Measurements from ENCODE around the gene KCNK17. TPM values are rescaled to one million over a fixed set of nuclear protein-coding genes. Genes with fewer than 3 reads are reported as not detected.

Gene KCNK17
- total and polyA plus RNA-seq, 2 donors (not counting 3 experiments of a cell fraction or from before 2014, with no cell fraction given): not detected

DNA sequence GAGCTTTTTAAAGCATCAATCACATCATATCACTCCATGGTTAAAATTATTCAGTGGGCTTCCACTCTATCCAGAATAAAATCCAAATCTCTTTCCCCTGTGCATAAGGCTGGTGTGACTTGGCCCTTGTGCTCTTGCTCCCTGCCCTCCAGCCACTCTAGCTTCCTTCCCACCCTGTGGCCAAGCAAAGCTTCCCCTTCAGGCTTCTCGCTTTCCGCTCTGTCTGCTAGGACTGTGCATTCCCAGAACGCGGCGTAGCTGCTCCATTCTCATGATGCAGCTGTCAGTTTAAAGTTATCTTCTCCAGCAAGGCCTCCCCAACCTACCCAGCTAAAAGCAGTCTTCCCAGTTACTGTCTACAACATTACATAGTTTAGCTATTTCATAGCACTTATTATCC lies 27.7 kb upstream of the KCNK17 start:
- FAIRE-seq (no peak), DNase-seq (ENCODE audit: low read depth, low spot score) (no peak)
- Histone ChIP-seq H3K9ac (replicated peaks; ENCODE audit: extremely low read depth, insufficient read depth, low read length) (no peak overlapping the region), H3K27ac (ENCODE audit: insufficient read depth, low read depth, low read length) (no peak overlapping the region), H3K9me3 (replicated peaks; ENCODE audit: control insufficient read depth, insufficient read depth, low read length) (no peaks in the 10 kb centered on the region), H3K4me1 (ENCODE audit: control insufficient read depth, extremely low read depth, insufficient read depth, low read length) (no peaks in the 10 kb centered on the region), H3K9me1 (replicated peaks; ENCODE audit: control insufficient read depth, extremely low read depth, insufficient read depth, low read length) (no peaks in the 10 kb centered on the region), H3K79me2 (ENCODE audit: control insufficient read depth, insufficient read depth, low read length) (no peaks in the 10 kb centered on the region), H3K4me2 (ENCODE audit: insufficient read depth, low read length) (no peak overlapping the region), H3K36me3 (ENCODE audit: control insufficient read depth in 2 of 2, extremely low read depth in 1 of 2, insufficient read depth in 2 of 2, low read length in 2 of 2) (no peaks in the 10 kb centered on the region), H2AFZ (ENCODE audit: low read depth, low read length) (no peak overlapping the region), H3K4me3 (replicated peaks in 1 of 3; ENCODE audit: insufficient read depth in 1 of 3, low read depth in 1 of 3, low read length in 3 of 3) (no peak overlapping the region), H4K20me1 (replicated peaks; ENCODE audit: control insufficient read depth, extremely low read depth, insufficient read depth, low read length) (no peaks in the 10 kb centered on the region), H3K27me3 (ENCODE audit: control insufficient read depth in 2 of 2, insufficient read depth in 2 of 2, low read length in 2 of 2) (peaks cover 0 to 2% of the 10 kb centered on the region in 2 experiments)
- POLR2A ChIA-PET: no interaction called here
- BruUV-seq (replicated peaks): no TSS peak
- CTCF ChIA-PET: no interaction called here
- dilution Hi-C loops (cut with MboI; ENCODE audit: extremely low pct_ligation_motif_present, low sequenced_read_pairs): no loop called here
- TF ChIP-seq GATA2 (IDR thresholded peaks at IDR 0.05; ENCODE audit: insufficient read depth, insufficient read length, low read depth, low read length) (no peak), JUN (IDR thresholded peaks at IDR 0.05; ENCODE audit: borderline replicate concordance, insufficient read depth, insufficient read length, low read depth) (no peak), POLR2AphosphoS5 (IDR thresholded peaks at IDR 0.05; ENCODE audit: insufficient read depth, low read depth, low read length) (no peak), POLR2A (IDR thresholded peaks at IDR 0.05; ENCODE audit: low read depth, low read length) (no peak), CTCF (IDR thresholded peaks at IDR 0.05; ENCODE audit: extremely low read depth in 1 of 2, insufficient read depth in 1 of 2, low read depth in 1 of 2, low read length in 2 of 2) (no peak), EZH2 (IDR thresholded peaks at IDR 0.05; ENCODE audit: borderline replicate concordance, low read depth, low read length, severe bottlenecking) (no peak), MYC (IDR thresholded peaks at IDR 0.05; ENCODE audit: low read depth, low read length) (no peak), MAX (IDR thresholded peaks at IDR 0.05; ENCODE audit: insufficient read depth, insufficient read length) (no peak), FOS (IDR thresholded peaks at IDR 0.05; ENCODE audit: borderline replicate concordance, insufficient read depth, low read length) (no peak)
- intact Hi-C loops (cut with micrococcal nuclease): loop anchor here (10.0 kb wide), 1 partner anchor 1503 kb away; no protein-coding TSS in a partner anchor
